GM12878 (cell line): ENCODE data around the gene HDAC5. TPM values are rescaled to one million over a fixed set of nuclear protein-coding genes. Genes with fewer than 3 reads are reported as not detected.
A peak's percentile ranks its signal among the peaks of the same experiment; 100 is the strongest.

Experiments used
- ATAC-seq: fragments of 200-7000 bp; cut with Tn5 transposase; 3 replicates; pipeline ENCODE4 v1.9.1; 2020; ENCODE audit warnings: mild to moderate bottlenecking, moderate library complexity
- BruUV-seq: library from RNA; stranded (reverse); fragments of 400-500 nt; replicated peaks from 2 replicates; lab custom pipeline; 2021; lab: Mats Ljungman, UMichigan
- CTCF ChIA-PET: fragments of 300-600 bp; sonication (Branson Sonifier 250); formaldehyde crosslinking; extraction: SDS; loops from one replicate; lab custom pipeline; 2021; ENCODE audit warnings: inconsistent platforms; lab: Yijun Ruan, JAX
- POLR2A ChIA-PET: fragments of 350-600 bp; formaldehyde crosslinking; extraction: SDS; loops from one replicate; lab custom pipeline; 2021; ENCODE audit warnings: inconsistent platforms; lab: Charles Lee
- RAD21 ChIA-PET: fragments of 300-600 bp; sonication (Branson Sonifier 250); formaldehyde crosslinking; loops from one replicate; lab custom pipeline; 2023; ENCODE audit warnings: antibody characterized with exemption; ENCODE audit not compliant: unreplicated experiment; lab: Charles Lee
- SMC1A ChIA-PET: fragments of 300-600 bp; sonication (Branson Sonifier 250); formaldehyde crosslinking; loops from one replicate; lab custom pipeline; 2023; ENCODE audit not compliant: unreplicated experiment, uncharacterized antibody; lab: Charles Lee
- DNase-seq: peaks from one replicate; pipeline ENCODE4 v3.0.0-alpha.2; 2011; ENCODE audit warnings: low read depth, low spot score
- FAIRE-seq: peaks from 3 replicates; lab custom pipeline; 2011; peaks lifted over from hg19 to GRCh38; lab: Jason Lieb, UNC
- H2AFZ ChIP-seq: 2 replicates; pipeline ENCODE4 v1.6.0; 2011; ENCODE audit warnings: low read depth, low read length, control low read depth; ENCODE audit not compliant: control insufficient read depth
- H3K27ac ChIP-seq: 2 replicates; pipeline ENCODE4 v1.5.1; 2011; ENCODE audit warnings: control low read depth; ENCODE audit not compliant: control insufficient read depth, insufficient read depth
- H3K27me3 ChIP-seq, 2 experiments: replicated peaks in 1 of 2; 2 replicates each; pipeline versions ENCODE4 v1.6.0 to v1.6.1; 2011; ENCODE audit warnings: low read length in 1 of 2; ENCODE audit not compliant: control insufficient read depth in 2 of 2, insufficient read depth in 2 of 2
- H3K36me3 ChIP-seq, 2 experiments: 2 replicates each; pipeline ENCODE4 v1.5.1; 2011; ENCODE audit warnings: low read length in 1 of 2; ENCODE audit not compliant: control insufficient read depth in 2 of 2, insufficient read depth in 2 of 2
- H3K4me1 ChIP-seq: 2 replicates; pipeline ENCODE4 v1.6.1; 2011; ENCODE audit warnings: mild to moderate bottlenecking, low read length, moderate library complexity, mixed read lengths; ENCODE audit not compliant: control insufficient read depth, insufficient read depth
- H3K4me2 ChIP-seq: 2 replicates; pipeline ENCODE4 v1.6.0; 2011; ENCODE audit warnings: control low read depth; ENCODE audit not compliant: control insufficient read depth, insufficient read depth
- H3K4me3 ChIP-seq: fragments of 200-600 bp; sonication (generic); 2 replicates; pipeline ENCODE4 v1.5.1; 2016
- H3K79me2 ChIP-seq: 2 replicates; pipeline ENCODE4 v1.6.0; 2011; ENCODE audit warnings: low read length; ENCODE audit not compliant: control insufficient read depth, insufficient read depth
- H3K9ac ChIP-seq: 2 replicates; pipeline ENCODE4 v1.8.0; 2011; ENCODE audit warnings: low read length, control low read depth, mixed read lengths; ENCODE audit not compliant: control insufficient read depth, insufficient read depth
- H3K9me3 ChIP-seq: replicated peaks from 3 replicates; pipeline ENCODE4 v1.5.1; 2011; ENCODE audit warnings: mild to moderate bottlenecking, low read length; ENCODE audit not compliant: control insufficient read depth, insufficient read depth
- H4K20me1 ChIP-seq: 2 replicates; pipeline ENCODE4 v1.6.0; 2011; ENCODE audit not compliant: control insufficient read depth, insufficient read depth
- BCL3 ChIP-seq: IDR thresholded peaks from 2 replicates; pipeline ENCODE4 v1.6.1; 2011; ENCODE audit warnings: borderline replicate concordance, low read depth, mild to moderate bottlenecking, moderate library complexity, low read length; ENCODE audit not compliant: insufficient read depth, poor library complexity, severe bottlenecking
- CEBPB ChIP-seq, 2 experiments: fragments of 150-350 bp in 1 of 2; IDR thresholded peaks; 2 replicates each; pipeline ENCODE4 v1.6.1; 2012 to 2014; ENCODE audit warnings: low read depth in 2 of 2, low read length in 2 of 2, borderline replicate concordance in 1 of 2, inconsistent platforms in 1 of 2
- ETV6 ChIP-seq, 2 experiments: fragments of 450-650 bp in 1 of 2; IDR thresholded peaks in 1 of 2; conservative IDR thresholded peaks in 1 of 2; 2 replicates each; pipeline ENCODE4 v1.6.1; 2014; ENCODE audit warnings: antibody characterized with exemption in 1 of 2, borderline replicate concordance in 1 of 2, low read depth in 1 of 2, mild to moderate bottlenecking in 1 of 2, moderate library complexity in 1 of 2
- KAT2A ChIP-seq: conservative IDR thresholded peaks from 2 replicates; pipeline ENCODE4 v1.6.1; 2011; ENCODE audit warnings: low read depth, low read length; ENCODE audit not compliant: control insufficient read depth
- KLF5 ChIP-seq: fragments of 450-650 bp; IDR thresholded peaks from 2 replicates; pipeline ENCODE4 v1.6.1; 2014; ENCODE audit warnings: mild to moderate bottlenecking; ENCODE audit not compliant: partially characterized antibody
- NBN ChIP-seq: fragments of 450-650 bp; IDR thresholded peaks from 2 replicates; pipeline ENCODE4 v1.6.1; 2016
- PRDM15 ChIP-seq: fragments of 450-650 bp; formaldehyde crosslinking; IDR thresholded peaks from 2 replicates; pipeline ENCODE4 v1.4.0; 2020; ENCODE audit warnings: mild to moderate bottlenecking, moderate library complexity
- RUNX3 ChIP-seq: IDR thresholded peaks from 2 replicates; pipeline ENCODE4 v1.6.1; 2012; ENCODE audit warnings: low read length, inconsistent platforms
- SP1 ChIP-seq: IDR thresholded peaks from one replicate; pipeline ENCODE4 v1.6.1; 2011; ENCODE audit warnings: low read depth, low read length
- ZBTB40 ChIP-seq: fragments of 450-650 bp; IDR thresholded peaks from 2 replicates; pipeline ENCODE4 v1.6.1; 2016; ENCODE audit warnings: mild to moderate bottlenecking, moderate library complexity, borderline replicate concordance
- WGBS: methylation state at CpG from one replicate; pipeline ENCODE4 v1.1.6; 2016; ENCODE audit warnings: low lambda C conversion rate; ENCODE audit not compliant: insufficient replicate concordance, insufficient coverage; ENCODE audit errors: missing lambda C conversion rate; 5-methylcytosine and 5-hydroxymethylcytosine counted together
- in situ Hi-C: fragments of 300-500 bp; cut with MboI; formaldehyde crosslinking; loops from 9 replicates; pipeline ENCODE4 v1.14.3; 2018; ENCODE audit warnings: mixed read lengths
- intact Hi-C: fragments of 100-400 bp; cut with micrococcal nuclease; formaldehyde crosslinking; loops from one replicate; pipeline ENCODE4 v1.14.2; 2022; ENCODE audit not compliant: unreplicated experiment
- polyA plus RNA-seq, 11 experiments: library from polyadenylated mRNA; depleted of rRNA in 4 of 11; unstranded in 6 of 11; stranded (reverse) in 5 of 11; fragments of >200 nt; fragmentation: Nextera tagmentation in 4 of 11; fragmentation: Illumina TruSeq in 1 of 11; extraction: Ambion mirVana in 4 of 11; extraction: Trizol in 1 of 11; gene quantifications; 1 replicate in 1 of 11; 2 replicates in 10 of 11; pipeline versions ENCODE4 v1.2.1 to v1.2.3, GENCODE V29; 2011 to 2016; ENCODE audit warnings: inconsistent platforms in 2 of 11, missing spikeins in 2 of 11, low read depth in 1 of 11
- total RNA-seq, 4 experiments: library from RNA; depleted of rRNA in 3 of 4; stranded (reverse); fragments of >200 nt in 3 of 4; fragmentation: Illumina TruSeq in 1 of 4; extraction: Trizol in 1 of 4; gene quantifications; 2 replicates each; pipeline versions ENCODE4 v1.2.1 to v1.2.3, GENCODE V29; 2013 to 2021

Gene HDAC5
- total and polyA plus RNA-seq, 10 of the 15 experiments (the other 5 are each of a cell fraction or from before 2014, with no cell fraction given), result 1.1 to 58.0 (median 27.3) TPM

- RAD21 ChIA-PET, result interaction anchor here (0.6 to 1.5 kb wide), 2 partner anchors 21 to 29 kb away, joined by 3 to 5 read pairs; partner anchors contain the start of gene HDAC5
- POLR2A ChIA-PET, result interaction anchor here (0.6 kb wide), 1 partner anchor 25 kb away, joined by 3 read pairs; no protein-coding TSS in a partner anchor
- no peak for TF ChIP-seq NBN
- TF ChIP-seq RUNX3, result no peak
- no peak for TF ChIP-seq PRDM15 (CRISPR knock-in tag)
- TF ChIP-seq CEBPB (IDR thresholded peaks at IDR 0.05; ENCODE audit: borderline replicate concordance in 1 of 2, low read depth in 2 of 2, low read length in 2 of 2), result no peak
- no peak for TF ChIP-seq ETV6 (conservative IDR thresholded peaks at IDR 0.05 in 1 of 2, IDR thresholded peaks at IDR 0.05 in 1 of 2; ENCODE audit: borderline replicate concordance in 1 of 2, low read depth in 1 of 2)
- no peak for TF ChIP-seq ZBTB40
- TF ChIP-seq SP1, result no peak
- TF ChIP-seq BCL3, result no peak
- TF ChIP-seq KAT2A, result no peak
- TF ChIP-seq KLF5, result no peak
- H3K4me1 ChIP-seq, result peaks cover 24% of the 10 kb centered on the region
- no TSS peak for BruUV-seq
- H3K79me2 ChIP-seq, result peaks cover 3% of the 10 kb centered on the region
- ATAC-seq (no peak), DNase-seq (no peak), FAIRE-seq (peak; percentile 41)
- SMC1A ChIA-PET, result no interaction called here
- H3K4me2 ChIP-seq, result no peak overlapping the region
- in situ Hi-C loops (no loop called here), intact Hi-C loops (no loop called here)
- no peak overlapping the region for H3K4me3 ChIP-seq
- H3K36me3 ChIP-seq, result peaks cover 3 to 17% of the 10 kb centered on the region in 2 experiments; a peak in 2 of 4 replicates
- peak overlapping the region; percentile 42; the same call in 1 of the 2 replicates for H3K27ac ChIP-seq
- H4K20me1 ChIP-seq, result no peaks in the 10 kb centered on the region
- no peak overlapping the region for H3K9ac ChIP-seq
- 97% methylated on average over 8 of the region's 8 CpGs for WGBS
- CTCF ChIA-PET, result no interaction called here
- H3K9me3 ChIP-seq, result no peaks in the 10 kb centered on the region; the same call in 2 of the 3 replicates
- no peaks in the 10 kb centered on the region for H3K27me3 ChIP-seq
- no peak overlapping the region for H2AFZ ChIP-seq
Observed at GRCh38 chr17:44094701-44095387, 28.6 kb downstream of the HDAC5 start.
